ENCODE results near the gene NRN1. TPM values are rescaled to one million over a fixed set of nuclear protein-coding genes. Genes with fewer than 3 reads are reported as not detected.

Gene NRN1
- total RNA-seq, 2 donors from 2014 or later = 0.44 to 0.57 TPM

DNA sequence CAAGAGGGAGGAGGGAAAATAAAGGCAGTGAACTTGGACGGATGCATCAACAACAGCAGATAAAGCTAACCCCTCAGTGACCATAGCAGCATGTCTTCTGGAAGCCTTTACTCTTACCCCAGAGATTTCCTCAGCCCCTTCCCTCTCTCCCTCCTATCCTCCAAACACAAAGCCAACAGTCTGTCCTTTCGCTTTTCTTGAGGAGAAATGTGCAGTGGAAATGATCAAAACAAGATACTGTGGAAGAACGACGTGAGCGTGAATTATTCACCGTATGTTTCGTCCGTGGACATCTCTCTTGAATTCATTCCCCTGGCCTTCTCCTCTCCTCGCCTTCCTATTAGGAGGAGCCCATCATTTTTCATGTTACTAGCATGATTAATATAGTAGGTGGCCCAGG lies 8.5 kb downstream of the NRN1 start:
- Histone ChIP-seq H3K36me3 (ENCODE audit: control insufficient read depth, insufficient read depth, low read length) (no peaks in the 10 kb centered on the region), H3K27me3 (ENCODE audit: control insufficient read depth, insufficient read depth, low read length, poor library complexity, severe bottlenecking) (peaks cover 100% of the 10 kb centered on the region), H3K27ac (ENCODE audit: low read depth, low read length) (no peak overlapping the region), H3K4me3 (ENCODE audit: low read length) (no peak overlapping the region), H3K4me1 (ENCODE audit: control insufficient read depth, insufficient read depth, low read length) (peaks cover 10% of the 10 kb centered on the region), H3K9me3 (ENCODE audit: control insufficient read depth, low read length) (peaks cover 5% of the 10 kb centered on the region), H3K9ac (ENCODE audit: extremely low read depth, low read length, poor library complexity, severe bottlenecking) (no peak overlapping the region)
- no peaks in the 10 kb centered on the region for H3K36me3 Mint-ChIP-seq (ENCODE audit: low read depth)
- peaks cover 100% of the 10 kb centered on the region for H3K27me3 Mint-ChIP-seq (ENCODE audit: insufficient read depth)
- H3K9me3 Mint-ChIP-seq = peaks cover 5% of the 10 kb centered on the region
- H3K4me1 Mint-ChIP-seq = peaks cover 46% of the 10 kb centered on the region
- no peak overlapping the region for H3K4me3 Mint-ChIP-seq
- WGBS, 2 experiments (ENCODE audit: insufficient coverage in 1 of 2, insufficient read length in 1 of 2) = 8 to 20% methylated on average over 3 to 9 of the region's 9 CpGs
- H3K27ac Mint-ChIP-seq = no peak overlapping the region
- TF ChIP-seq, protein P1, sequence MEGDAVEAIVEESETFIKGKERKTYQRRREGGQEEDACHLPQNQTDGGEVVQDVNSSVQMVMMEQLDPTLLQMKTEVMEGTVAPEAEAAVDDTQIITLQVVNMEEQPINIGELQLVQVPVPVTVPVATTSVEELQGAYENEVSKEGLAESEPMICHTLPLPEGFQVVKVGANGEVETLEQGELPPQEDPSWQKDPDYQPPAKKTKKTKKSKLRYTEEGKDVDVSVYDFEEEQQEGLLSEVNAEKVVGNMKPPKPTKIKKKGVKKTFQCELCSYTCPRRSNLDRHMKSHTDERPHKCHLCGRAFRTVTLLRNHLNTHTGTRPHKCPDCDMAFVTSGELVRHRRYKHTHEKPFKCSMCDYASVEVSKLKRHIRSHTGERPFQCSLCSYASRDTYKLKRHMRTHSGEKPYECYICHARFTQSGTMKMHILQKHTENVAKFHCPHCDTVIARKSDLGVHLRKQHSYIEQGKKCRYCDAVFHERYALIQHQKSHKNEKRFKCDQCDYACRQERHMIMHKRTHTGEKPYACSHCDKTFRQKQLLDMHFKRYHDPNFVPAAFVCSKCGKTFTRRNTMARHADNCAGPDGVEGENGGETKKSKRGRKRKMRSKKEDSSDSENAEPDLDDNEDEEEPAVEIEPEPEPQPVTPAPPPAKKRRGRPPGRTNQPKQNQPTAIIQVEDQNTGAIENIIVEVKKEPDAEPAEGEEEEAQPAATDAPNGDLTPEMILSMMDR (conservative IDR thresholded peaks at IDR 0.05) = no peak
- no peak for DNase-seq

- Mint-ChIP-seq H3K4me3 (peak overlapping the region; percentile 63), H3K9me3 (peaks cover 5% of the 10 kb centered on the region), H3K27ac (no peak overlapping the region), H3K4me1 (peaks cover 45% of the 10 kb centered on the region), H3K27me3 (ENCODE audit: insufficient read depth) (peaks cover 100% of the 10 kb centered on the region), H3K36me3 (ENCODE audit: low read depth) (no peaks in the 10 kb centered on the region)
- Histone ChIP-seq H3K9me3 (ENCODE audit: control insufficient read depth, low read length) (peaks cover 5% of the 10 kb centered on the region), H3K4me3 (ENCODE audit: low read length) (peak overlapping the region; percentile 93), H3K27me3 (ENCODE audit: control insufficient read depth, insufficient read depth, low read length, poor library complexity, severe bottlenecking) (peaks cover 100% of the 10 kb centered on the region), H3K4me1 (ENCODE audit: control insufficient read depth, insufficient read depth, low read length) (peaks cover 8% of the 10 kb centered on the region), H3K36me3 (ENCODE audit: control insufficient read depth, insufficient read depth, low read length) (no peaks in the 10 kb centered on the region), H3K9ac (ENCODE audit: extremely low read depth, low read length, poor library complexity, severe bottlenecking) (no peak overlapping the region), H3K27ac (ENCODE audit: low read depth, low read length) (peak overlapping the region; percentile 64)
- peak; percentile 86 for DNase-seq
- TF ChIP-seq, protein P1 (conservative IDR thresholded peaks at IDR 0.05) = no peak
- WGBS, 2 experiments (ENCODE audit: insufficient coverage in 1 of 2, insufficient read length in 1 of 2) = 4 to 5% methylated on average over 7 to 22 of the region's 22 CpGs
Measured at GRCh38 chr6:5997420-5997987, 9.2 kb downstream of the NRN1 start.

DNA sequence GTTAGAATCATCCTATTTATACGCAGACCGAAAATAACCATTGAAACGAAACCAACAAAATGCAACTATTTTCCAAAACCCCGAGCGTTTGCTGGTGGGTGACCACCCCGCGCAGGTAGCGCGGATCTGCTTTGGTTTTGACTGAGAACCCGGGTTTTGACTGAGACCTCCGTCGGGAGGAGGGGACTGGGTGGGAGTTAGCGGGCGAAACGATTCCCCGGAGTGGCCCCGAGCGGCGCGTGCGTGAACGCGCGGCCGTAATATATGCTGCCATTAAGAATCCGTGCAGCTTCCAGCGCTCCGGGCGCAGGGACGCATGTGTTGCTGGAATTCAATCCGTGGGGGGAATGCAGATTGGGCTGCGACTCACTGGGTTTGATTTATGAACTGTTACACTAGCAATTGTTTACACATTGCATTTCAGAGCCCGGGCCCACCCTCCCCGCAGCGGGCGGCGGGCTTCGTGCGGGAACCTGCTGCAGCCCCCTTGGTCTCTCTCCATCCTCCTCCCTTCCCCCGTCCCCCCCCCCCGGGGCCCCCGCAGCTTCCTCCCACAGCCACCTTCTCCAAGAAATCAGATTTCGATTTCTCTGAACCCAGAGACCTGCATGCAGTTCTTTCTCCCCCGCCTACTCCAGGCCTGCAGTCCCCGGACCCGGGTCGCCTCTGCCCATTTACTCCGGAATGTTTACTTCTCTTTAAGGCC lies 9.9 kb downstream of the NRN1 start:
- Mint-ChIP-seq H3K27ac (peak overlapping the region; percentile 39), H3K4me1 (peaks cover 47% of the 10 kb centered on the region), H3K36me3 (ENCODE audit: low read depth) (no peaks in the 10 kb centered on the region), H3K9me3 (peaks cover 5% of the 10 kb centered on the region), H3K4me3 (peak overlapping the region; percentile 63), H3K27me3 (ENCODE audit: insufficient read depth) (peaks cover 100% of the 10 kb centered on the region)
- peaks cover 100% of the 10 kb centered on the region for H3K27me3 ChIP-seq (ENCODE audit: control insufficient read depth, insufficient read depth, low read length, poor library complexity, severe bottlenecking)
- TF ChIP-seq, protein P1 (conservative IDR thresholded peaks at IDR 0.05) = no peak
- no peaks in the 10 kb centered on the region for H3K36me3 ChIP-seq (ENCODE audit: control insufficient read depth, insufficient read depth, low read length)
- peaks cover 3% of the 10 kb centered on the region for H3K4me1 ChIP-seq (ENCODE audit: control insufficient read depth, insufficient read depth, low read length)
- peak overlapping the region; percentile 64 for H3K27ac ChIP-seq (ENCODE audit: low read depth, low read length)
- 0 to 1% methylated on average over 25 to 47 of the region's 48 CpGs for WGBS, 2 experiments (ENCODE audit: insufficient coverage in 1 of 2, insufficient read length in 1 of 2)
- peak; percentile 75 for DNase-seq
- H3K9me3 ChIP-seq (ENCODE audit: control insufficient read depth, low read length) = peaks cover 5% of the 10 kb centered on the region
- H3K4me3 ChIP-seq (ENCODE audit: low read length) = peak overlapping the region; percentile 93
- no peak overlapping the region for H3K9ac ChIP-seq (ENCODE audit: extremely low read depth, low read length, poor library complexity, severe bottlenecking)
